HEK293 (cell line): ENCODE measurements around the gene ASB10.

ENCODE experiments used
- CTCF ChIA-PET: fragments of 350-600 bp; formaldehyde crosslinking; extraction: SDS; loops from one replicate; lab custom pipeline; 2021; ENCODE audit warnings: antibody characterized with exemption; lab: Yijun Ruan, JAX
- POLR2A ChIA-PET: fragments of 300-600 bp; formaldehyde crosslinking; extraction: SDS; loops from one replicate; lab custom pipeline; 2020; ENCODE audit warnings: antibody characterized with exemption, inconsistent platforms; lab: Yijun Ruan, JAX
- H3K27ac ChIP-seq: fragments of 200-500 bp; sonication (Bioruptor generic); 2 replicates; pipeline ENCODE4 v1.5.1; 2014; ENCODE audit warnings: low read depth, low read length, control low read depth, inconsistent platforms; ENCODE audit errors: extremely low read depth
- H3K36me3 ChIP-seq, 2 experiments: fragments of 200-500 bp in 1 of 2; sonication (Bioruptor generic) in 1 of 2; 1 replicate in 1 of 2; 2 replicates in 1 of 2; pipeline ENCODE4 v1.5.1; 2014 to 2017; ENCODE audit warnings: inconsistent platforms in 2 of 2, low read length in 2 of 2; ENCODE audit not compliant: control insufficient read depth in 2 of 2, insufficient read depth in 1 of 2
- H3K4me1 ChIP-seq: fragments of 200-500 bp; sonication (Bioruptor generic); 2 replicates; pipeline ENCODE4 v1.5.1; 2014; ENCODE audit warnings: mild to moderate bottlenecking, low read length, inconsistent platforms; ENCODE audit not compliant: control insufficient read depth, insufficient read depth
- H3K4me3 ChIP-seq: 2 replicates; pipeline ENCODE4 v1.5.1; 2011; ENCODE audit warnings: low read depth, mild to moderate bottlenecking, control low read depth, low read length, moderate library complexity
- H3K9me3 ChIP-seq: fragments of 200-500 bp; sonication (Bioruptor generic); 2 replicates; pipeline ENCODE4 v1.5.1; 2014; ENCODE audit warnings: low read depth, low read length, inconsistent platforms; ENCODE audit not compliant: control insufficient read depth, insufficient read depth
- CTCF ChIP-seq: fragments of 450-650 bp; formaldehyde crosslinking; IDR thresholded peaks from 2 replicates; pipeline ENCODE4 v1.5.1; 2016; ENCODE audit warnings: missing biosample characterization, missing genetic modification characterization
- EGR2 ChIP-seq: fragments of 450-650 bp; formaldehyde crosslinking; IDR thresholded peaks from 2 replicates; pipeline ENCODE4 v1.5.1; 2016; ENCODE audit warnings: low read depth, missing biosample characterization, missing genetic modification characterization
- PRDM4 ChIP-seq: fragments of 450-650 bp; formaldehyde crosslinking; IDR thresholded peaks from 2 replicates; pipeline ENCODE4 v1.5.1; 2017; ENCODE audit warnings: missing biosample characterization, missing genetic modification characterization
- SCRT2 ChIP-seq: fragments of 450-650 bp; formaldehyde crosslinking; IDR thresholded peaks from 2 replicates; pipeline ENCODE4 v1.5.1; 2016; ENCODE audit warnings: missing biosample characterization, missing genetic modification characterization
- SETDB1 ChIP-seq: IDR thresholded peaks from one replicate; pipeline ENCODE4 v1.6.1; 2017; ENCODE audit warnings: mild to moderate bottlenecking, low read length, moderate library complexity, mixed read lengths; ENCODE audit not compliant: insufficient read length
- ZFHX2 ChIP-seq: fragments of 450-650 bp; formaldehyde crosslinking; conservative IDR thresholded peaks from 2 replicates; pipeline ENCODE4 v1.5.1; 2016; ENCODE audit warnings: missing biosample characterization, missing genetic modification characterization
- ZIC2 ChIP-seq: fragments of 450-650 bp; formaldehyde crosslinking; IDR thresholded peaks from 2 replicates; pipeline ENCODE4 v1.5.1; 2016; ENCODE audit warnings: missing biosample characterization, missing genetic modification characterization
- ZNF112 ChIP-seq: fragments of 450-650 bp; formaldehyde crosslinking; IDR thresholded peaks from 2 replicates; pipeline ENCODE4 v1.5.0; 2017; ENCODE audit warnings: missing biosample characterization, missing genetic modification characterization
- ZNF23 ChIP-seq: fragments of 450-650 bp; formaldehyde crosslinking; IDR thresholded peaks from 2 replicates; pipeline ENCODE4 v1.5.1; 2016; ENCODE audit warnings: missing biosample characterization, missing genetic modification characterization, borderline replicate concordance
- ZNF362 ChIP-seq: fragments of 450-650 bp; formaldehyde crosslinking; IDR thresholded peaks from 2 replicates; pipeline ENCODE4 v1.5.1; 2016; ENCODE audit warnings: missing biosample characterization, missing genetic modification characterization
- ZNF423 ChIP-seq: fragments of 450-650 bp; formaldehyde crosslinking; IDR thresholded peaks from 2 replicates; pipeline ENCODE4 v1.5.1; 2016; ENCODE audit warnings: missing biosample characterization, missing genetic modification characterization
- ZNF521 ChIP-seq: fragments of 450-650 bp; formaldehyde crosslinking; IDR thresholded peaks from 2 replicates; pipeline ENCODE4 v1.5.1; 2017; ENCODE audit warnings: missing biosample characterization, mild to moderate bottlenecking, missing genetic modification characterization
- ZNF544 ChIP-seq: fragments of 450-650 bp; formaldehyde crosslinking; IDR thresholded peaks from 2 replicates; pipeline ENCODE4 v1.5.0; 2017; ENCODE audit warnings: missing biosample characterization, missing genetic modification characterization
- ZNF560 ChIP-seq: fragments of 450-650 bp; formaldehyde crosslinking; IDR thresholded peaks from 2 replicates; pipeline ENCODE4 v1.5.1; 2017; ENCODE audit warnings: missing biosample characterization, missing genetic modification characterization, borderline replicate concordance
- ZNF76 ChIP-seq: fragments of 450-650 bp; formaldehyde crosslinking; IDR thresholded peaks from 2 replicates; pipeline ENCODE4; 2016; ENCODE audit warnings: low read depth, missing biosample characterization, missing genetic modification characterization, borderline replicate concordance
- TF ChIP-seq, protein P1 (sequence below): fragments of 450-650 bp; formaldehyde crosslinking; IDR thresholded peaks from 2 replicates; pipeline ENCODE4 v1.5.1; 2016; ENCODE audit warnings: missing biosample characterization, missing genetic modification characterization

ASB10 gene

GRCh38 chr7:151197932-151198331 lies 10.9 kb upstream of the ASB10 start (continued):
- TF ChIP-seq PRDM4 (tag by site-specific recombination) (no peak), EGR2 (tag by site-specific recombination) (peak; percentile 100), ZNF521 (tag by site-specific recombination) (no peak), ZNF362 (tag by site-specific recombination) (no peak), ZNF544 (tag by site-specific recombination) (no peak), ZNF23 (tag by site-specific recombination) (no peak), ZNF112 (tag by site-specific recombination) (no peak)
- TF ChIP-seq, protein P1, sequence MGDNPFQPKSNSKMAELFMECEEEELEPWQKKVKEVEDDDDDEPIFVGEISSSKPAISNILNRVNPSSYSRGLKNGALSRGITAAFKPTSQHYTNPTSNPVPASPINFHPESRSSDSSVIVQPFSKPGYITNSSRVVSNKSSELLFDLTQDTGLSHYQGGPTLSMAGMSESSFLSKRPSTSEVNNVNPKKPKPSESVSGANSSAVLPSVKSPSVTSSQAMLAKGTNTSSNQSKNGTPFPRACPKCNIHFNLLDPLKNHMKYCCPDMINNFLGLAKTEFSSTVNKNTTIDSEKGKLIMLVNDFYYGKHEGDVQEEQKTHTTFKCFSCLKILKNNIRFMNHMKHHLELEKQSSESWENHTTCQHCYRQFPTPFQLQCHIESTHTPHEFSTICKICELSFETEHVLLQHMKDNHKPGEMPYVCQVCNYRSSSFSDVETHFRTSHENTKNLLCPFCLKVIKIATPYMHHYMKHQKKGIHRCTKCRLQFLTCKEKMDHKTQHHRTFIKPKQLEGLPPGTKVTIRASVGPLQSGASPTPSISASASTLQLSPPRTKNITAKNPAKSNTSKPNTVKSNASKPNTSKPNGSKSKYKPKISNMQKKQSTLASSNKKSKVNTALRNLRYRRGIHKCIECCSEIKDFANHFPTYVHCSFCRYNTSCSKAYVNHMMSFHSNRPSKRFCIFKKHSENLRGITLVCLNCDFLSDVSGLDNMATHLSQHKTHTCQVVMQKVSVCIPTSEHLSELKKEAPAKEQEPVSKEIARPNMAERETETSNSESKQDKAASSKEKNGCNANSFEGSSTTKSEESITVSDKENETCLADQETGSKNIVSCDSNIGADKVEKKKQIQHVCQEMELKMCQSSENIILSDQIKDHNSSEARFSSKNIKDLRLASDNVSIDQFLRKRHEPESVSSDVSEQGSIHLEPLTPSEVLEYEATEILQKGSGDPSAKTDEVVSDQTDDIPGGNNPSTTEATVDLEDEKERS (tag by site-specific recombination): no peak

GRCh38 chr7:151195616-151196450 lies 8.8 kb upstream of the ASB10 start:
- H3K9me3 ChIP-seq: no peaks in the 10 kb centered on the region
- CTCF ChIA-PET: interaction anchor here (1.2 kb wide), 1 partner anchor 85 kb away, joined by 4 read pairs; no protein-coding TSS in a partner anchor
- H3K36me3 ChIP-seq: no peaks in the 10 kb centered on the region
- H3K4me3 ChIP-seq: no peak overlapping the region
- no peaks in the 10 kb centered on the region for H3K4me1 ChIP-seq
- no peak for TF ChIP-seq SETDB1
- TF ChIP-seq ZFHX2 (tag by site-specific recombination): peak; percentile 52
- no peak for TF ChIP-seq ZIC2 (tag by site-specific recombination)
- 0 out of 2 replicates have a peak, but pooled peaks have one; percentile 22 for TF ChIP-seq SCRT2 (tag by site-specific recombination)
- TF ChIP-seq CTCF (tag by site-specific recombination): peak; percentile 51
- TF ChIP-seq ZNF423 (tag by site-specific recombination): no peak
- no peak for TF ChIP-seq ZNF76 (tag by site-specific recombination)
- TF ChIP-seq ZNF560 (tag by site-specific recombination): no peak
- TF ChIP-seq EGR2 (tag by site-specific recombination): peak; percentile 62
- TF ChIP-seq, all 188 proteins: peak for 4
- POLR2A ChIA-PET: no interaction called here
- H3K27ac ChIP-seq: no peak overlapping the region
